Ovary (tissue), 9 donors: ENCODE results near the gene PPP6R2. TPM values are rescaled to one million over a fixed set of nuclear protein-coding genes. Genes with fewer than 3 reads are reported as not detected.
A peak's percentile ranks its signal among the peaks of the same experiment; 100 is the strongest.

Experiments used
- DNase-seq, 5 donors: peaks; one replicate each; pipeline ENCODE4 v3.0.0-alpha.2; 2019 to 2020
- H3K27ac ChIP-seq, 2 donors: fragments of 200-600 bp; one replicate each; pipeline versions ENCODE4 v1.5.1 to v1.8.0; 2019 to 2022
- H3K27me3 ChIP-seq: fragments of 200-600 bp; one replicate; pipeline ENCODE4 v1.8.0; 2022
- H3K36me3 ChIP-seq: fragments of 200-600 bp; sonication (generic); one replicate; pipeline ENCODE4 v1.5.1; 2019
- H3K4me1 ChIP-seq: one replicate; pipeline ENCODE4 v1.8.1; 2013; ENCODE audit warnings: mild to moderate bottlenecking, moderate library complexity; ENCODE audit not compliant: insufficient read depth
- H3K4me3 ChIP-seq: fragments of 200-600 bp; sonication (generic); one replicate; pipeline ENCODE4 v1.5.1; 2017
- H3K9me3 ChIP-seq, 2 donors: fragments of 200-600 bp in 1 of 2; sonication (generic) in 1 of 2; one replicate each; pipeline versions ENCODE4 v1.5.1 to v1.8.1; 2013 to 2019; ENCODE audit warnings: mild to moderate bottlenecking in 1 of 2, moderate library complexity in 1 of 2
- CTCF ChIP-seq, 3 donors: fragments of 450-650 bp in 2 of 3; fragments of 200-600 bp in 1 of 3; IDR thresholded peaks; one replicate each; pipeline versions ENCODE4 v1.5.1 to v1.8.0; 2016 to 2022; ENCODE audit warnings: antibody characterized with exemption in 3 of 3, mild to moderate bottlenecking in 1 of 3
- EP300 ChIP-seq: sonication (generic); formaldehyde crosslinking; IDR thresholded peaks from one replicate; pipeline ENCODE4 v1.6.1; 2017; ENCODE audit warnings: antibody characterized with exemption
- POLR2A ChIP-seq: fragments of 450-650 bp; IDR thresholded peaks from one replicate; pipeline ENCODE4 v1.6.1; 2017; ENCODE audit warnings: antibody characterized with exemption, mild to moderate bottlenecking, moderate library complexity
- WGBS, 3 donors: extraction: QIAGEN DNeasy Blood & Tissue Kit in 1 of 3; methylation state at CpG; one replicate each; pipeline versions ENCODE4 v1.1.5 to v1.1.7; 2013 to 2017; 5-methylcytosine and 5-hydroxymethylcytosine counted together
- intact Hi-C, 4 donors: fragments of 100-400 bp; cut with DNase I; formaldehyde crosslinking; loops; one replicate each; pipeline versions ENCODE4 v1.11.0 to v1.15.1; 2022 to 2023
- polyA plus RNA-seq, 2 donors: library from polyadenylated mRNA; stranded (reverse); fragments of 200-250 nt in 1 of 2; fragments of 350-450 nt in 1 of 2; fragmentation: Illumina TruSeq in 1 of 2; extraction: RNeasy Lipid Tissue Mini Kit (QIAGEN cat#74804) in 1 of 2; gene quantifications; one replicate each; pipeline ENCODE4 v1.2.3, GENCODE V29; 2013 to 2014
- total RNA-seq, 7 donors: library from RNA; depleted of rRNA in 2 of 7; stranded (reverse); fragments of >200 nt in 2 of 7; fragmentation: NEBNext Ultra II Directional in 3 of 7; extraction: Animal tissue kit (Norgen Biotek cat#: 25700) in 3 of 7; gene quantifications; one replicate each; pipeline versions ENCODE4 v1.1.0 to v1.2.4, GENCODE V29; 2016 to 2023
- donor health status: DM: no; HTN: no; CAD: no; lungs with moderate emphysema.
- donor health status: DM: no; HTN: no; CAD: no.
- donor health status: Bipolar disorder and iron deficiency.
- donor health status: DM: yes; HTN: yes; CAD: no.
- donor health status: DM: no; HTN: no; CAD: no.
- donor health status: DM: yes; HTN: yes; CAD: no.

Gene PPP6R2
- total and polyA plus RNA-seq, 9 donors = 8.2 to 52.9 (median 35.1) TPM

- H3K4me3 ChIP-seq = no peak overlapping the region
- WGBS, 3 donors = 85 to 88% (median 87%) methylated on average over 20 of the region's 20 CpGs
- no peak for TF ChIP-seq CTCF (IDR thresholded peaks at IDR 0.05)
- TF ChIP-seq POLR2A = no peak
- TF ChIP-seq EP300 = no peak
- H3K9me3 ChIP-seq = no peaks in the 10 kb centered on the region
- DNase-seq = peak in 1 of 5 donors; percentile 14
- H3K4me1 ChIP-seq = no peaks in the 10 kb centered on the region
- H3K27ac ChIP-seq = no peak overlapping the region
- no peaks in the 10 kb centered on the region for H3K36me3 ChIP-seq
- no peaks in the 10 kb centered on the region for H3K27me3 ChIP-seq
- intact Hi-C loops = no loop called here
Measured at GRCh38 chr22:50435291-50436014, 92.3 kb downstream of the PPP6R2 start.

DNA sequence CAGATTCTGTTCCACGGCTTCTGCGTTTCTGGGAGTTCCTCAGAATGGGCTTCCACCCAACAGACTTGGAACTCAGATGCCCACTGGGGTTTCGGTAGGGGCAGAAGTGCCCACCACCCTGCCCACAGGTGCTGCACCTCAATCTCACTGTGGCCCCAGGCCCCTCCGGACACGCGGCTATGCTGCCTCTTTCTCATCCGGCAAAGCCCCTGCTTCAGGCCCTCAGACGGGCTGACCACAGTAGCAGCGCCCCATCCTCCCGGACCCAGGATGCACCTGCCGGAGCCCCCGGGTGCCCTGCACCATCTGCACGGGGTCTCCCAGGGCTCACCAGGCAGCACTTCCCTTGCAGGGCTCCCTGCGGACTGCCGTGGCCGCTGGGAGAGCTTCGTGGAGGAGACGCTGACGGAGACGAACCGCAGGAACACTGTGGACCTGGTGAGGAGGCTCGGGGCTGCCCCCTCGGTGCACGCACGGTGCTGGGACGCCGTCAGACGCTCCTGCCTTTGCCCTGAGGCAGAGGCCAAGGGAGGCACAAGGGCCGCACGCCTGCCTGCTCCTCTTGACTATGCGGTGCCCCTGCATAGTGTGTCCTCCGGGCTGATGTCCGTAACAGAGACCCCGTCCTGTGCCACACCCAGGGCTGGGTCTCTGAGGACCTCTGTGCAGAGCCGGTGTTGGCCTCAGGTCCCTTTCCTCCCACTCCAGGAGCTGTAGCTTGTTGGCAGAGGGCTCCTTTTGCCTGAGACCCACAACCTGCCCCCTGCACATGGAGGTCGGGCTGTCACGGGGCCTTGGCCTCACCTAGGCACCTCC lies 93.1 kb downstream of the PPP6R2 start:
- H3K9me3 ChIP-seq = no peaks in the 10 kb centered on the region
- WGBS, 3 donors = 87 to 91% (median 91%) methylated on average over 37 of the region's 37 CpGs
- H3K27ac ChIP-seq = no peak overlapping the region
- no peaks in the 10 kb centered on the region for H3K36me3 ChIP-seq
- peak in 1 of 5 donors; percentile 18 for DNase-seq
- TF ChIP-seq POLR2A (no peak), EP300 (no peak)
- H3K4me1 ChIP-seq = no peaks in the 10 kb centered on the region
- intact Hi-C loops = no loop called here
- no peaks in the 10 kb centered on the region for H3K27me3 ChIP-seq
- no peak overlapping the region for H3K4me3 ChIP-seq

DNA sequence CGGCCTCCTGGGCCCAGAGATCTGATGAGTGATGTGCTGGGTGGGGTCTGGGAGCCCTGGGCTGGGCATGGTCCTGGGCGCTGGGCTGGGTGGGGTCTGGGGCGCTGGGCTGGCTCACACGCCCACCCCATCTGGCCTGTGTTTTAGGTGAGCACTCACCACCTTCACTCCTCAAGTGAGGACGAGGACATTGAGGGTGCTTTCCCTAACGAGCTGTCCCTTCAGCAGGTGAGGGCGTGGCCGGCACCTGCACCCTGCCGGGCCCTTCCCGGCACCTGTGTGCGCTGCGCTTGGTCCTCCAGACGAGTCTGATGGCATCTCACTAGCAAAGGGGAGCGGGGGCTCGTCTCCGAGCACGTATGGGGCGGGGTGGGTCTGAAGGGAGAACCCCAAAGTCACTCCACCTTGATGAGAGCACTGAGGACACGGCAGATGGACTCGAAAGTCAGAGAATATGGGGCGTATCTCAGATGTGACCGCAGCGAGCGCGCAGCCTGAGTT lies 93.8 kb downstream of the PPP6R2 start:
- peak in 1 of 5 donors; percentile 21 for DNase-seq
- H3K36me3 ChIP-seq = no peaks in the 10 kb centered on the region
- TF ChIP-seq POLR2A = no peak
- no peak for TF ChIP-seq EP300
- no peak for TF ChIP-seq CTCF (IDR thresholded peaks at IDR 0.05)
- 92 to 95% (median 92%) methylated on average over 25 of the region's 25 CpGs for WGBS, 3 donors
- H3K27me3 ChIP-seq = no peaks in the 10 kb centered on the region
- H3K27ac ChIP-seq = no peak overlapping the region
- no peaks in the 10 kb centered on the region for H3K9me3 ChIP-seq
- intact Hi-C loops = no loop called here
- no peaks in the 10 kb centered on the region for H3K4me1 ChIP-seq
- no peak overlapping the region for H3K4me3 ChIP-seq

DNA sequence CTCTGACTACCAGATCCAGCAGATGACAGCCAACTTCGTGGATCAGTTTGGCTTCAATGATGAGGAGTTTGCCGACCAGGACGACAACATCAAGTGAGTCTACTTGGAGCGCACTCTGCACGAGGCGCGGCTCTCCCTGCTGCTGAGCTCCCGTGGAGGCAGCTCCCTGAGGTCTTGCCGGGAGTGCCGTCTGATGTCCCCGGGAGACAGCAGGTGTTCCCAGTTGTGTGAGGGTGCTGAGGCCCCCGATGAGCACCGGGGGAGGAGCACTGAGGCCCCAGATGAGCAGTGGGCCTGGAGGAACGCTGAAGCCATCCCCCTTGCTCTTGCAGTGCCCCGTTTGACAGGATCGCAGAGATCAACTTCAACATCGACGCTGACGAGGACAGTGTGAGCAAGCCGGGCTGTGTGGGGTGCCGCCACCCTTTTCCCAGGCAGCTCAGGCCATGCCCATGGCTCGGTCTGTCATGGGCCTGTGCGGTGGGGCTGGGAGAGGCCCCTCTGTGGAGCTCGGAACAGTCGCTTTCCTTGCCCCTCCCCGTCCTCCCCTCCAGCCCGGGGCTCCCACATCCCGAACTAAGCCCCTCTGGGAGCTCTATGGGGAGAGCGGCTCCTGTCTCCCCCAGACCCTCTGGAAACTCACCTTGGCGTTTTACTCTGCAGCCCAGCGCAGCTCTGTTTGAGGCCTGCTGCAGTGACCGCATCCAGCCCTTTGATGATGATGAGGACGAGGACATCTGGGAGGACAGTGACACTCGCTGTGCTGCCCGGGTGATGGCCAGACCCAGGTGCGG lies 94.6 kb downstream of the PPP6R2 start:
- WGBS, 3 donors = 78 to 83% (median 79%) methylated on average over 34 to 36 of the region's 36 CpGs
- intact Hi-C loops = no loop called here

More for the DNA sequence above, 94.6 kb downstream of the PPP6R2 start:
- DNase-seq = peak in 1 of 5 donors; percentile 12
- H3K27me3 ChIP-seq = no peaks in the 10 kb centered on the region
- H3K36me3 ChIP-seq = no peaks in the 10 kb centered on the region
- H3K27ac ChIP-seq = no peak overlapping the region
- no peak for TF ChIP-seq POLR2A
- TF ChIP-seq CTCF (IDR thresholded peaks at IDR 0.05) = no peak
- no peak for TF ChIP-seq EP300
- no peak overlapping the region for H3K4me3 ChIP-seq
- no peaks in the 10 kb centered on the region for H3K4me1 ChIP-seq
- H3K9me3 ChIP-seq = no peaks in the 10 kb centered on the region
